K562 (cell line): Measurements from ENCODE around the gene CDT1. TPM values are rescaled to one million over a fixed set of nuclear protein-coding genes. Genes with fewer than 3 reads are reported as not detected.

Experiments used
- BDP1 ChIP-seq: IDR thresholded peaks from 3 replicates; pipeline ENCODE4 v1.6.1; 2011; ENCODE audit not compliant: insufficient read length, insufficient read depth
- EP300 ChIP-seq: IDR thresholded peaks from 2 replicates; pipeline ENCODE4 v1.6.1; 2012; ENCODE audit warnings: low read length, improper control_type of control experiment
- ID3 ChIP-seq, 2 experiments: fragments of 250-450 bp in 1 of 2; fragments of 450-650 bp in 1 of 2; sonication (Bioruptor Pico) in 1 of 2; IDR thresholded peaks; 2 replicates each; pipeline versions ENCODE4 v1.6.1 to v1.8.0; 2016 to 2021; ENCODE audit warnings: mild to moderate bottlenecking in 2 of 2, moderate library complexity in 2 of 2, missing compliant biosample characterization in 1 of 2, missing genetic modification characterization in 1 of 2
- MYC ChIP-seq, 2 experiments: fragments of 250-450 bp in 1 of 2; sonication (Bioruptor Pico) in 1 of 2; IDR thresholded peaks; 2 replicates each; pipeline versions ENCODE4 v1.5.1 to v1.6.1; 2012 to 2021; ENCODE audit warnings: low read depth in 2 of 2, borderline replicate concordance in 1 of 2, improper control_type of control experiment in 1 of 2, low read length in 1 of 2, mild to moderate bottlenecking in 1 of 2, moderate library complexity in 1 of 2
- TEAD1 ChIP-seq, 2 experiments: fragments of 450-650 bp in 1 of 2; sonication (generic) in 1 of 2; formaldehyde crosslinking; IDR thresholded peaks; 2 replicates each; pipeline versions ENCODE4 v1.4.0 to v1.8.0; 2020 to 2022; ENCODE audit warnings: mild to moderate bottlenecking in 2 of 2, missing genetic modification reagents in 1 of 2
- TFAP4 ChIP-seq: sonication (generic); formaldehyde crosslinking; IDR thresholded peaks from 2 replicates; pipeline ENCODE4 v1.8.0; 2022; ENCODE audit warnings: missing genetic modification reagents, mild to moderate bottlenecking, moderate library complexity, borderline replicate concordance
- polyA plus RNA-seq, 8 experiments: library from polyadenylated mRNA; depleted of rRNA in 4 of 8; stranded (reverse) in 5 of 8; unstranded in 3 of 8; fragments of >200 nt; fragmentation: Nextera tagmentation in 2 of 8; fragmentation: Illumina TruSeq in 1 of 8; extraction: Ambion mirVana in 2 of 8; extraction: Trizol in 1 of 8; gene quantifications; 2 replicates each; pipeline versions ENCODE4 v1.2.1 to v1.2.3, GENCODE V29; 2011 to 2014; ENCODE audit warnings: inconsistent platforms in 1 of 8, missing spikeins in 1 of 8
- total RNA-seq, 7 experiments: library from RNA; depleted of rRNA in 6 of 7; stranded (reverse); fragments of >200 nt in 6 of 7; fragmentation: Illumina TruSeq in 2 of 7; extraction: Trizol in 2 of 7; gene quantifications; 2 replicates each; pipeline versions ENCODE4 v1.2.1 to v1.2.3, GENCODE V29; 2011 to 2021; ENCODE audit warnings: low replicate concordance in 1 of 7

The CDT1 gene
- total and polyA plus RNA-seq, 9 of the 15 experiments (the other 6 are each of a cell fraction or from before 2014, with no cell fraction given): 0.92 to 178 (median 14.2) TPM

- no peak for TF ChIP-seq ID3 (CRISPR knock-in tag; IDR thresholded peaks at IDR 0.05)
- TF ChIP-seq ID3 (tag; IDR thresholded peaks at IDR 0.05): 0 out of 2 replicates have a peak, but pooled peaks have one; percentile 18
- TF ChIP-seq MYC (IDR thresholded peaks at IDR 0.05; ENCODE audit: low read depth, low read length): no peak
- 0 out of 2 replicates have a peak, but pooled peaks have one; percentile 64 for TF ChIP-seq MYC (CRISPR knock-in tag; IDR thresholded peaks at IDR 0.05; ENCODE audit: borderline replicate concordance, low read depth)
- TF ChIP-seq TEAD1 (CRISPR knock-in tag; IDR thresholded peaks at IDR 0.05): 0 out of 4 replicates have a peak, but pooled peaks of 1 of the 2 experiments have one; percentile 18
- TF ChIP-seq BDP1: no peak
- TF ChIP-seq TFAP4: no peak
- peak; percentile 40; the same call in 1 of the 2 replicates for TF ChIP-seq EP300
Measured at GRCh38 chr16:88768071-88768783, 35.4 kb upstream of the CDT1 start (continued).
